Skeletal muscle tissue (tissue), 4 donors: Measurements from ENCODE around the gene RRN3. TPM values are rescaled to one million over a fixed set of nuclear protein-coding genes. Genes with fewer than 3 reads are reported as not detected.
"Not testable (repeated sequence)": the region's sequence is repeated elsewhere in the genome, so short reads cannot be mapped to it uniquely, and the experiment has no call there.

Experiments
- H3K27ac ChIP-seq: one replicate; pipeline ENCODE4 v1.7.0; 2013; ENCODE audit warnings: mild to moderate bottlenecking, low read depth, low read length, inconsistent platforms
- H3K27me3 ChIP-seq, 3 donors: one replicate each; pipeline ENCODE4 v1.7.0; 2013; ENCODE audit warnings: low read length in 3 of 3; ENCODE audit not compliant: control insufficient read depth in 3 of 3, insufficient read depth in 3 of 3
- H3K36me3 ChIP-seq, 3 donors: one replicate each; pipeline ENCODE4 v1.7.0; 2013; ENCODE audit warnings: low read length in 3 of 3; ENCODE audit not compliant: control insufficient read depth in 3 of 3, insufficient read depth in 3 of 3
- H3K4me1 ChIP-seq, 3 donors: one replicate each; pipeline ENCODE4 v1.7.0; 2013; ENCODE audit warnings: low read length in 3 of 3, mild to moderate bottlenecking in 3 of 3; ENCODE audit not compliant: control insufficient read depth in 3 of 3, insufficient read depth in 3 of 3
- H3K4me3 ChIP-seq, 3 donors: one replicate each; pipeline ENCODE4 v1.7.0; 2013; ENCODE audit warnings: low read length in 3 of 3
- H3K9ac ChIP-seq, 3 donors: one replicate each; pipeline ENCODE4 v1.7.0; 2013; ENCODE audit warnings: low read length in 3 of 3, mild to moderate bottlenecking in 3 of 3, moderate library complexity in 2 of 3, low read depth in 1 of 3
- H3K9me3 ChIP-seq, 3 donors: one replicate each; pipeline ENCODE4 v1.7.0; 2013; ENCODE audit warnings: low read length in 3 of 3; ENCODE audit not compliant: control insufficient read depth in 3 of 3
- total RNA-seq: library from RNA; depleted of rRNA; stranded (reverse); fragments of >200 nt; gene quantifications from one replicate; pipeline ENCODE4 v1.2.3, GENCODE V29; 2014
- donor health status: Osteomylitis.

RRN3 gene
- total RNA-seq, 1 donor from 2014 or later: 26.6 TPM

GRCh38 chr16:15050440-15050839 lies 43.6 kb downstream of the RRN3 start:
- H3K27ac ChIP-seq, H3K4me1 ChIP-seq, H3K9ac ChIP-seq, H3K4me3 ChIP-seq, H3K27me3 ChIP-seq, H3K9me3 ChIP-seq: not testable (repeated sequence)
- H3K36me3 ChIP-seq: peaks cover 12 to 17% (median 16%) of the 10 kb centered on the region in 3 donors

DNA sequence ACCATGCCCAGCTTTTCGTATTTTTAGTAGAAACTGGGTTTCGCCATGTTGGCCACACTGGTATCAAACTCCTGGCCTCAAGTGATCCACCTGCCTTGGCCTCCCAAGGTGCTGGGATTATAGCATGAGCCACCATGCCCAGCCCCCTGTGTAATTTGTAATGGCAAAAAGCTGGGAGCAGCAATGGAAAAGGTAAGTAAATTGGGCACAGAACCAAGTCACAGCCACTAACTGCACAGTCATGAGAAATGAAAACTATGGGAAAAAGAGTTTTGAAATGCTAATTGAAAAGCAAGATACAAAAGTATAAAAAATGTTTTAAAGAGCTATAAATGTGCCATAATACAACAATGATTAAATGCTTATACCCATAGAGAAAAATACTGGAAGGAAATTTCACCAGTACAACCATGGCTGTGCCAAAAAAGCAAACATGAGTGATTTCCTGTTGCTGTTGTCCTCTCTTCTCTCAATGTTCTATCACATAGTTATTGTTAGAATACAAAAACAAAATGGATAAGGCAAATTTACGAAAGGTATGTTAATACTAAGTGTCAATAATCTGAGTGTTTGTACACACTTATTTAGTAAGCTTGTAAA lies 44.4 kb downstream of the RRN3 start:
- Histone ChIP-seq H3K27ac (no peak overlapping the region), H3K9ac (no peak overlapping the region), H3K27me3 (no peaks in the 10 kb centered on the region), H3K36me3 (peaks cover 12 to 17% (median 17%) of the 10 kb centered on the region in 3 donors), H3K4me1 (peaks cover 4% of the 10 kb centered on the region in 3 donors), H3K4me3 (no peak overlapping the region), H3K9me3 (no peaks in the 10 kb centered on the region)

DNA sequence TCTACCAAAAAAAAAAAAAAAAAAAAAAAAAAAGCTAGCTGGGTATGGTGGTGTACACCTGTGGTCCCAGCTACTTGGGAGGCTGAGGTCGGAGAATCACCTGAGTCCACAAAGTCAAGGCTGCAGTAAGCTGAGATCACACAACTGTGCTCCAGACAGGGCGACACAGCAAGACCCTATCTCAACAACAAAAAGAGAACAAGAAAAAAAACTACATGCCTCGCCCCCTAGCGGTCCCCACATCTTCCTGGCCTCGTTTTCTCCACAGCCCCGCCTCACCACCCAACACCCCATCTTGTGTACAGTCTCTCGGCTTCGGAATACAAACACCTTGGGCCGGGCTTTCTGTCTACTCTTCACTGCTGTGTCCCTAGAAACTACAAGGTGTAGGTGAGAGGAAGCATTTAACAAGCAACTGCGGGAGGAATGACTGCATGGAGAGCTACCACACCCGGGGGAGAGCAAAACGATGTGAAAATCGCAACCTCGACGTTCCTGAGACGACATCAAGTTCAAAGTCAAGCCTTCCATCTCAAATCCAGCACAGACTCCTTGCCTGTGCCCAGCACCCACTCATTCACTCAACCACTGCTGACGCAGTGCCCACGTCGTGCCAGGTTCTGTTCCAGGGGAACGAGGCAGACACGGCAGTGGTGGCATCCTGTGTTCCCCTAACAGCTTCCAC lies 47.2 kb downstream of the RRN3 start:
- no peak overlapping the region for H3K9ac ChIP-seq
- no peak overlapping the region for H3K27ac ChIP-seq
- H3K27me3 ChIP-seq: no peaks in the 10 kb centered on the region
- no peaks in the 10 kb centered on the region for H3K9me3 ChIP-seq
- H3K36me3 ChIP-seq: peaks cover 12 to 27% (median 17%) of the 10 kb centered on the region in 3 donors
- H3K4me3 ChIP-seq: no peak overlapping the region
- H3K4me1 ChIP-seq: no peaks in the 10 kb centered on the region

- not testable (repeated sequence) for H3K4me3 ChIP-seq, H3K27ac ChIP-seq, H3K9ac ChIP-seq, H3K27me3 ChIP-seq, H3K9me3 ChIP-seq, H3K4me1 ChIP-seq
- peaks cover 19 to 36% (median 19%) of the 10 kb centered on the region in 3 donors for H3K36me3 ChIP-seq
Observed at GRCh38 chr16:15045270-15045669, 48.8 kb downstream of the RRN3 start.

GRCh38 chr16:15044286-15044685 lies 49.8 kb downstream of the RRN3 start:
- H3K9ac ChIP-seq: no peak overlapping the region
- no peak overlapping the region for H3K27ac ChIP-seq
- no peaks in the 10 kb centered on the region for H3K9me3 ChIP-seq
- H3K4me1 ChIP-seq: peaks cover 5 to 8% (median 6%) of the 10 kb centered on the region in 3 donors
- no peaks in the 10 kb centered on the region for H3K27me3 ChIP-seq
- no peak overlapping the region for H3K4me3 ChIP-seq
- peaks cover 22 to 46% (median 29%) of the 10 kb centered on the region in 3 donors for H3K36me3 ChIP-seq

- Histone ChIP-seq H3K27ac (no peak overlapping the region), H3K36me3 (peaks cover 25 to 54% (median 38%) of the 10 kb centered on the region in 3 donors), H3K4me3 (no peak overlapping the region), H3K9ac (no peak overlapping the region), H3K9me3 (no peaks in the 10 kb centered on the region), H3K4me1 (peaks cover 5 to 8% (median 6%) of the 10 kb centered on the region in 3 donors), H3K27me3 (no peaks in the 10 kb centered on the region)
Observed at GRCh38 chr16:15043344-15043743, 50.7 kb downstream of the RRN3 start.

GRCh38 chr16:15041271-15042004 lies 52.6 kb downstream of the RRN3 start:
- Histone ChIP-seq H3K27me3 (no peaks in the 10 kb centered on the region), H3K27ac (peak overlapping the region; percentile 9), H3K36me3 (peaks cover 24 to 63% (median 41%) of the 10 kb centered on the region in 3 donors), H3K9ac (peak overlapping the region in 1 of 3 donors; percentile 40), H3K4me3 (no peak overlapping the region), H3K4me1 (peaks cover 5 to 8% (median 6%) of the 10 kb centered on the region in 3 donors), H3K9me3 (no peaks in the 10 kb centered on the region)

GRCh38 chr16:15038689-15039088 lies 55.4 kb downstream of the RRN3 start:
- Histone ChIP-seq H3K9ac (no peak overlapping the region), H3K4me3 (no peak overlapping the region), H3K9me3 (no peaks in the 10 kb centered on the region), H3K27ac (no peak overlapping the region), H3K27me3 (no peaks in the 10 kb centered on the region), H3K4me1 (peaks cover 6 to 14% (median 11%) of the 10 kb centered on the region in 3 donors), H3K36me3 (peaks cover 47 to 73% (median 62%) of the 10 kb centered on the region in 3 donors)

GRCh38 chr16:15037745-15038144 lies 56.3 kb downstream of the RRN3 start:
- Histone ChIP-seq H3K4me3 (no peak overlapping the region), H3K9ac (no peak overlapping the region), H3K36me3 (peaks cover 56 to 79% (median 71%) of the 10 kb centered on the region in 3 donors), H3K4me1 (peaks cover 6 to 18% (median 11%) of the 10 kb centered on the region in 3 donors), H3K9me3 (no peaks in the 10 kb centered on the region), H3K27ac (no peak overlapping the region), H3K27me3 (no peaks in the 10 kb centered on the region)

DNA sequence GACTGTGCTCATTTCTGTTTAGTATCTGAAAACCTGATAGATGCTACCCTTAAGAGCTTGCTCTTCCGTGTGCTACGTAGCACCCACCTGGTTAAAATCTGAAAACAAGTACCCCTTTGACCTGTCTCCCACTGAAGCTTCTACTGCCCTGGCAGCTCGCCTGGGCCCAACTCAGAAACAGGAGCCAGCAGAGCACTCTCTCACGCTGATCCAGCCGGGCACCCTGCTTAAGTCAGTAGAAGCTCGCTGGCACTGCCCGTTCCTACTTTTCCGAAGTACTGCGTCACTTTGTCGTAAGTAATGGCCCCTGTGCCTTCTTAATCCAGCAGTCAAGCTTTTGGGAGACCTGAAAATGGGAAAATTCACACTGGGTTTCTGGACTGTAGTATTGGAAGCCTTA lies 57.1 kb downstream of the RRN3 start:
- Histone ChIP-seq H3K27ac (no peak overlapping the region), H3K36me3 (peaks cover 60 to 86% (median 78%) of the 10 kb centered on the region in 3 donors), H3K9ac (no peak overlapping the region), H3K4me3 (no peak overlapping the region), H3K27me3 (no peaks in the 10 kb centered on the region), H3K9me3 (no peaks in the 10 kb centered on the region), H3K4me1 (peaks cover 6 to 18% (median 11%) of the 10 kb centered on the region in 3 donors)
